Fibroblast of gingiva (primary cell): ENCODE data around the gene ATAD1.
"Not testable (repeated sequence)": the region's sequence is repeated elsewhere in the genome, so short reads cannot be mapped to it uniquely, and the experiment has no call there.

Experiments used
- DNase-seq: peaks from one replicate; pipeline ENCODE4 v3.0.0-alpha.2; 2011; ENCODE audit warnings: low read depth

Gene ATAD1

GRCh38 chr10:87753995-87754866, 63.8 kb downstream of the ATAD1 start:
- DNase-seq: no peak

- DNase-seq: no peak
Measured at GRCh38 chr10:87752566-87752965, 65.5 kb downstream of the ATAD1 start.

GRCh38 chr10:87751274-87751673, 66.8 kb downstream of the ATAD1 start:
- DNase-seq: no peak

DNA sequence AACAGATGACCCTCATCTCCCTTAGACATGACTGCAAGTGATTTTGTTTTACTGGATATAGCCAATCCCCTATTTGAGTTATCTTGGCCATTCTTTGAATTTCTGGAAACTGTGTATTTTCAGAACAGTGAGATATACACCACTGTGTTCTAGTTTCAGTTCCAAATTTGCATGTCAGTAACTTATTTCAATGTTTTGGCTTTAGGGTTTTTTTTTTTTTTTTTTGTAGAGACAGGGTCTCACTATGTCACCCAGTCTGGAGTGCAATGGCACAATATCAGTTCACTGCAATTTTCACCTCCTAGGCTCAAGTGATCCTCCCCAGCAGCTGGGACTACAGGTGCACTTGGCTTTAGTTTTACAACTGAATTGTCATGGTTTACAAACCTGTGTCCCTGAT, 67.2 kb downstream of the ATAD1 start:
- no peak for DNase-seq

- peak; percentile 91 for DNase-seq
Measured at GRCh38 chr10:87750001-87750671, 67.9 kb downstream of the ATAD1 start.

DNA sequence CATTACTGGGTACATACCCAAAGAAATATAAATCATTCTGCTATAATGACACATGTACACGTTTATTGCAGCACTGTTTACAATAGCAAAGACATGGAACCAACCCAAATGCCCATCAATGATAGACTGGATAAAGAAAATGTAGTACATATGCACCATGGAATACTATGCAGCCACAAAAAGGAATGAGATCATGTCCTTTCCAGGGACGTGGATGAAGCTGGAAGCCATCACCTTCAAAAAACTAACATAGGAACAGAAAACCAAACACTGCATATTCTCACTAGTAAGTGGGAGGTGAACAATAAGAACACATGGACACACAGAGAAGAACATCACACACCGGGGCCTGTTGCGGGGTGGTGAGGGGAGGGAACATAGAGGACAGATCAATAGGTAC, 69.8 kb downstream of the ATAD1 start:
- not testable (repeated sequence) for DNase-seq

DNA sequence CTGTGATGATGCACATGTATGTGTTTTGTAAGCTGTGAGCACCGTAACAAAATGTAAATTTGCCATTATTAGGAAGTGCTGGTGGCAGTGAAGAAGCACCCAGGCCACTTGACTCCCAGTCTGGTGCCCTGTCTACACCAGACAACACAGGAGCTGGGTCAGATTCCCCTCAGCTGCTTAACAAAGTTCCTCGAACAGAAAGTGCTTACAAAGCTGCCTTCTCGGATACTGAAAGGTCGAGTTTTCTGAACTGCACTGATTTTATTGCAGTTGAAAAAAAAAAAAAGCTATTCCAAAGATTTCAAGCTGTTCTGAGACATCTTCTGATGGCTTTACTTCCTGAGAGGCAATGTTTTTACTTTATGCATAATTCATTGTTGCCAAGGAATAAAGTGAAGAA, 71.1 kb downstream of the ATAD1 start:
- no peak for DNase-seq

- no peak for DNase-seq
Measured at GRCh38 chr10:87744606-87745005, 73.4 kb downstream of the ATAD1 start.

DNA sequence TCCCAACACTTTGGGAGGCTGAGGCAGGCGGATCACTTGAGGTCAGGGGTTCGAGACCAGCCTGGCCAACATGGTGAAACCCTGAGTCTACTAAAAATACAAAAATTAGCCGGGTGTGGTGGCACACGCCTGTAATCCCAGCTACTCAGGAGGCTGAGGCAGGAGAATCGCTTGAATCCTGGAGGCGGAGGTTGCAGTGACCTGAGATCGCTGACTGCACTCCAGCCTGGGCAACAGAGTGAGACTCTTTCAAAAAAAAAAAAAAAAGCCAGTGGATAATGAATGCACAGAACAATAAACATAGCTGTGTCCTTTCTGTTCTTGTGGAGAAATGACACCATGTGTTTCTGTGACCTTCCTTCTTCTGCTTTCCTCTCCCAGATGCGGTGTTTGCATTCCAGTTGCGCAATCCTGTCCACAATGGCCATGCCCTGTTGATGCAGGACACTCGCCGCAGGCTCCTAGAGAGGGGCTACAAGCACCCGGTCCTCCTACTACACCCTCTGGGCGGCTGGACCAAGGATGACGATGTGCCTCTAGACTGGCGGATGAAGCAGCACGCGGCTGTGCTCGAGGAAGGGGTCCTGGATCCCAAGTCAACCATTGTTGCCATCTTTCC, 74.9 kb downstream of the ATAD1 start:
- peak; percentile 24 for DNase-seq

DNA sequence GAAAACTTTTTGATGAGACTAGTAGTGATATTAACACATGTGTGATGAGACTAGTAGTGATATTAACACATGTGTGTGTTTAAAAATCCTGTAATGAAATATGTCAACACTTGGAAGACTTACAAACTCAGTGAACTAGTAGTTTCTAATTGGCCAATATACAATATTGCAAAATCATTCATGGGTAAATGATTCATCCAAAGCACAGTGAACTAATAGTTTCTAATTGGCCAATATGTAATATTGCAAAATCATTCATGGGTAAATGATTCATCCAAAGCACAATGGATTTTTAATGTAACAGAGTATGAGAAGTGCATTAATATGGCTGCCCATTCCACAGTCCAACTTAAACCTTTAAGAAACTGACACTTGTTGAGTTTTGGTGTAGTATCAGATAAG, 77.8 kb downstream of the ATAD1 start:
- DNase-seq: peak; percentile 87

DNA sequence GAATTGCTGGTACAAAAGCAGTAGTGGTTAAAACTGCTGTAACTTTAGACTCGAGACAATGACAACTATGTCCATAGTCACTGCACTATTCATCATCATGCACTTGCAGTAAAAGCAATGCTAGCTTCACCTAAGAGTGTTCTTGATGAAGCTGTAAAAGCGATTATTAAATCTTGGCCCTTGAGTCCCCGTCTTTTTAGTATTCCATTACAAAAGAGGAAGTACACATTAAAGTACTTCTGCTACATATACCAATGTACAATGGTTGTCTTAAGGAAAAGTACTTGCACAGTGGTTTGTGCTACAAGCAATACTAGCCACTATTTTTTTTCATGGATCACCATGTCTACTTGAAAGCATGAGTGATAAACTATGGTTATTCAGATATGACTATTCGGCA, 78.3 kb downstream of the ATAD1 start:
- DNase-seq: no peak

DNA sequence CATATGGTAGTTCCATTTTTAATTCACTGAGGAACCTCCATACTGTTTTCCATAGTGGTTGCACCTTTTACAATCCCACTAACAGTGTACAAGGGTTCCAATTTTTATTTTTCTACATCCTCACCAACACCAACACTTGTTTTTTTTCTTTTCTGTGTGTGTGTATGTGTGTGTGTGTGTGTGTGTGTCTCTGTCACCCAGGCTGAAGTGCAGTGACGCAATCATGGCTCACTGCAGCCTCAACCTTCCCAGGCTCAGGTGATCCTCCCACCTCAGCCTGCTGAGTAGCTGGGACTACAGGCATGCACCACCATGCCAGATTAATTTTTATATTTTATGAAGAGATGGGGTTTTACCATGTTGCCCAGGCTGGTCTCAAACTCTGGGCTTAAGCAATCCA, 79.8 kb downstream of the ATAD1 start:
- DNase-seq: not testable (repeated sequence)

DNA sequence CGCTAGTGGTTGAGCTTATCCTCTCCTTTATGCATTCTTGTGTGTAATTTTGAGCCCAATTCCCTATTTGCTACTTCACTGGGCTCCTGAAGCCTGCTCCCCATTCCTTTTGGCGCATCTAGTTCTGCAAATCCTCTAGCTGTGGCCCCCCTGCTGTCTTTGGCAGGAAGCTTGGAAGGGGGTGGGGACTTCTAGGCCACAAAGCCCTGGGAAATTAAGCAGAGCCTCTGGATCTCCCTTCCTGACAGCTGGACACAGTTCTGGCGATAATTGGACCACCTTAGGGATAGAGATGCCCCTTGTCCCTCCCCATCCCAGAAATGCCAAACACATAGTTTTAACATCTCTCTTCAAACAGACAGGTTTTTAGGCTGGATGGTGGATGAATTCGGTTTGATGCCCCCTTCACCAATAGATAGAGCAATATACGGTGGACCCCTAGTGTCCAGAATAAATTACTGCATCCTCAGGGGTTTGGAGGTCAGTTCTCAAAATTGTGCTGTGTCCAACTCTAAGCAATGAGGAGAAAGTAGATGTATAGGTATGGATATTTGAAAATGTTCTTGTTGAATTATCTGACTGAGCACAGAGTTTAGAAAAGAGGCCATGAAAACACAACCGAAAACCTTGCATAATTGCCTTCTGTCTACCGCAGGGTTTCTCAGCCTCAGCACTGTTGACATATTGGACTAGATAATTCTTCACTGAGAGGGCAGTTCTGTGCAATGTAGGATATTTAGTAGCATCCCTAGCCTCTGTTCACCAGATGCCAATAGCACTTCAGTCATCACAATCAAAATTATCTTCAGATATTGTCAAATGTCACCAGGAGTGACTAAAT, 82.8 kb downstream of the ATAD1 start:
- DNase-seq: peak; percentile 38

GRCh38 chr10:87733081-87733480, 84.9 kb downstream of the ATAD1 start:
- DNase-seq: no peak

- DNase-seq: no peak
Measured at GRCh38 chr10:87729940-87730339, 88.1 kb downstream of the ATAD1 start.

GRCh38 chr10:87724789-87725188, 93.2 kb downstream of the ATAD1 start:
- no peak for DNase-seq

DNA sequence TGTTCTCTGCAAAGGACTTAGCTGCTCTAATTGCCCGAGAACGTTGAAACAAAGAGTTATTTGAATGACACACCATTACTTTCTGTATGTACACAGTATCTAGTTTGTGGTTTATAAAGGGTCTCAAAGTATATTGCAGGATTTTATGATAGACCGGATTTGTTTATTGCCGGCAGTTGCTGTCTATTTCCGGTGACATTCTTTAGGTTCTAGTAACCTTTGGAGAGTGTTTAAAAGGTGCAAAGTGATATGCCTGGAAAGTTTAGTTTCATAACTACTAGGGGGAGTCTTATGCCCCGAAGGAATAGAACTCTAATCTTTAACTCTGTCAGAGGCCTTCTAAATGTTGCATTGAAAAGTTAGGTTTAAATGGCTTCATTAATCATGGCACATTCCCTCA, 94.5 kb downstream of the ATAD1 start:
- no peak for DNase-seq

GRCh38 chr10:87722716-87723115, 95.3 kb downstream of the ATAD1 start:
- DNase-seq: no peak

DNA sequence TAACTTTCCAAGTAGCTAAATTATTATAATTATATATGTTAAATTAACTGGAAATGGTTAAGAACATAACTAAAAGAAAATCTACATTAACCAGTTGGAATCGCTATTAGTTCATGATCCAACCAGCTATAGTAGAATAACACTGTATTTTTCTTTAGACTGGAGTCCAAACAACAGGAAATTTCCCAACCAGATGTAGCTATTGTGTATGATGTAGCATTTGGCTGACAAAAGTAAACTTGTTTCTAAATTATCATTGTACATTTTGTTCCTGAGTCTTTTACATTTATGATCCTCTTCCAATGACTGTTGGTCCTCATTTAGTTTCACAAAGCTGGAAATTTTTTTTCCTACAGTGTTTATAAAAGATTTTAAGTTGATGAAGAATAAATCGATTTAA, 96.2 kb downstream of the ATAD1 start:
- peak; percentile 51 for DNase-seq

- no peak for DNase-seq
Measured at GRCh38 chr10:87720665-87721064, 97.4 kb downstream of the ATAD1 start.

DNA sequence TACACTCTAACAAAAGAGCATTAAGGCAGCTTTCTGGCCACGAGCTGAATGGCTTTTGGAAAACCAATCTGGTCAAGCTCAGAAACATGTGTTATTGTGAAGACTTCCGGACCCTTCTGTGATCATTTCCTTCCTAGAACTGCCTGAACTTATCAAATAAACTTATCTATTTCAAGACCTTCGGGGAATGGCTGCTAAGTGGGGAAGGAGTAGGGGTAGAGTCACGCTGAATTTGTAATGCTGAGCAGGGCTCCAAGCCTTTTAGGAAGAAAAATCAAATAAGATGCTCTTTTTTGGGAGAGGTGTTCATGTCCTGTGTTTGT, 101.7 kb downstream of the ATAD1 start:
- no peak for DNase-seq
